ENCODE data around the gene TCP11L2. TPM values are rescaled to one million over a fixed set of nuclear protein-coding genes. Genes with fewer than 3 reads are reported as not detected.

Gene TCP11L2
- total and polyA plus RNA-seq, 2 of the 13 experiments (the other 11 are each of a cell fraction or from before 2014, with no cell fraction given) = 4.6 to 24.1 TPM

- TF ChIP-seq JUNB (CRISPR knock-in tag; IDR thresholded peaks at IDR 0.05; ENCODE audit: borderline replicate concordance) = no peak
- TF ChIP-seq KDM6A (CRISPR knock-in tag; IDR thresholded peaks at IDR 0.05; ENCODE audit: low read depth) = no peak
- TF ChIP-seq ZNF709 (CRISPR knock-in tag; IDR thresholded peaks at IDR 0.05) = no peak
- no peak for TF ChIP-seq CTCF (CRISPR knock-in tag; IDR thresholded peaks at IDR 0.05)
- no peak for TF ChIP-seq KLF13 (CRISPR knock-in tag; IDR thresholded peaks at IDR 0.05)
- TF ChIP-seq ZNF274 (CRISPR knock-in tag; IDR thresholded peaks at IDR 0.05) = no peak
- no peak for TF ChIP-seq TERF1 (CRISPR knock-in tag; IDR thresholded peaks at IDR 0.05)
- TF ChIP-seq ARID3A (IDR thresholded peaks at IDR 0.05; ENCODE audit: low read depth, low read length) = no peak
- no peak for TF ChIP-seq TFE3 (CRISPR knock-in tag; IDR thresholded peaks at IDR 0.05)
- no peak for TF ChIP-seq SMAD3 (CRISPR knock-in tag; IDR thresholded peaks at IDR 0.05)
- TF ChIP-seq ZMYM2 (CRISPR knock-in tag; IDR thresholded peaks at IDR 0.05) = no peak
- TF ChIP-seq NFIC (IDR thresholded peaks at IDR 0.05; ENCODE audit: low read length) = no peak
- no peak for TF ChIP-seq ZNF335 (CRISPR knock-in tag; IDR thresholded peaks at IDR 0.05)
- no peak for TF ChIP-seq ZMAT3 (CRISPR knock-in tag; conservative IDR thresholded peaks at IDR 0.05)
- TF ChIP-seq ZNF576 (CRISPR knock-in tag; IDR thresholded peaks at IDR 0.05) = no peak
- no peak for TF ChIP-seq ZNF530 (CRISPR knock-in tag; IDR thresholded peaks at IDR 0.05; ENCODE audit: low read depth)
- TF ChIP-seq ZNF737 (CRISPR knock-in tag; IDR thresholded peaks at IDR 0.05; ENCODE audit: borderline replicate concordance) = 0 out of 2 replicates have a peak, but pooled peaks have one; percentile 58
- no peak for TF ChIP-seq HNRNPK (IDR thresholded peaks at IDR 0.05; ENCODE audit: low read depth, low read length, poor library complexity, severe bottlenecking)
- TF ChIP-seq MEIS1 (CRISPR knock-in tag; IDR thresholded peaks at IDR 0.05; ENCODE audit: borderline replicate concordance) = 0 out of 2 replicates have a peak, but pooled peaks have one; percentile 25
- TF ChIP-seq PATZ1 (CRISPR knock-in tag; IDR thresholded peaks at IDR 0.05) = 0 out of 2 replicates have a peak, but pooled peaks have one; percentile 11
- no peak; the same call in 1 of the 2 replicates for TF ChIP-seq HDAC2 (CRISPR knock-in tag; IDR thresholded peaks at IDR 0.05)
- no peak for TF ChIP-seq PHF20 (CRISPR knock-in tag; IDR thresholded peaks at IDR 0.05)
Observed at GRCh38 chr12:106301611-106302321, 767 bp upstream of the TCP11L2 start (continued).
